Measurements from ENCODE around the gene ARFGEF2.

DNA sequence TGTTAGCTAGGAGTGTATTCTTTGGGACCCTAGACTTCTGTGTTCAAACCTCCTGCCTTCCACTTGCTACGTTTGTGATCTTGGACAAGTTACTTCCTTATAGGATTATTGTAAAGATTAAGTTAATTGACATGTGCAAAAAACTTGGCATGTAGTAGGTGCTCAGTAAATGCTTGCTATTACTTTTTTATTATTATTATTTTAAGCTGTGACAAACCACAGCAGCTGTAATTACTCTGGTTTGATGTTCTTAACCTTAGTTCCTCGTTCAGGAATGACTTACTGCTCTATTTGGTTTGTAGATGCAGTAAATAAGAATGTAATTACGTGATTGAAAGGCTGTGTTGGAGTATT is 3.2 kb downstream of the ARFGEF2 start:
- TF ChIP-seq EZH2 (IDR thresholded peaks at IDR 0.05), result no peak
- no peak for TF ChIP-seq ATF3 (IDR thresholded peaks at IDR 0.05)
- TF ChIP-seq YY1 (IDR thresholded peaks at IDR 0.05; ENCODE audit: extremely low read depth, insufficient replicate concordance, low read depth, low read length), result no peak
- no peak for TF ChIP-seq EZH2phosphoT487 (IDR thresholded peaks at IDR 0.05; ENCODE audit: borderline replicate concordance)
- no peak for TF ChIP-seq POLR2A (IDR thresholded peaks at IDR 0.05; ENCODE audit: borderline replicate concordance, extremely low read depth, insufficient read depth, insufficient read length)
